Measurements from ENCODE around the gene FIBIN. TPM values are rescaled to one million over a fixed set of nuclear protein-coding genes. Genes with fewer than 3 reads are reported as not detected.

FIBIN gene
- total RNA-seq, 1 experiment from 2014 or later, result not detected

DNA sequence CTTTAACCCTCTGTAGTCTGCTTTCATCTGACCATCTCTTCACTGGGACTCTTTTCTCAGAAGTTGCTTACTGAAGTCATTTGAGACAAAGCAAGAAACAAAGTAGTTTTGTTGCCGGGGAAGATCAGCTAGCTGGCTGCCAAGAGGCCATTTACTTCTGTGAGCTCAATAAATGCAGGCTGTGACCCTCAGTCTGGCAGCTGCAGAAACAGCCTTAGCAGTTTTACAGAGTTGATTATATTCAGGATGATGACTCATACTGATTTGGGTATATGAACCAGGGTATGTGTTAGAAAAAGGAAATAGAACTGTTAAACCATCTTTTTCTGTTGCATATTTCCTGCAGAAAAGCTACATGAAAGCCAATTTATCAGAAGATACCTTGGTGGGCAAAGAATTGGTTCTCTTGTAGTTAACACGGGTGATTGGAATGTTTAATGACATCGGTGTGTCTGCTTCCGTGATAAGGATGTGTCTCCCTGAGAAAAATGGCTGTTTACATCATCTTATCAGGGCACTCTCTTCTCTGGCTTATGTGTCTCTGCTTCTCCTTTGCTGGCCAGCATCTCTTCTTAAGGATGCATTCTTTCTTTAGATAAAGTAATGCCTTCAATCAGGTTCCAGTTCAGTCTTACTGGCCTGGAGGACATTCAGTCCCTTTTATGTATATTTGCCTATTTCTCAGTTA, 18.5 kb downstream of the FIBIN start:
- Histone ChIP-seq H3K4me1 (ENCODE audit: control insufficient read depth in 1 of 2, insufficient read depth in 2 of 2, low read length in 2 of 2) (no peaks in the 10 kb centered on the region), H3K4me2 (ENCODE audit: low read length) (no peak overlapping the region), H3K27me3 (ENCODE audit: insufficient read depth, low read length) (no peaks in the 10 kb centered on the region), H3K9me3 (ENCODE audit: control insufficient read depth in 1 of 2, insufficient read depth in 1 of 2, low read depth in 1 of 2, low read length in 2 of 2) (0 out of 4 replicates have a peak, but pooled peaks cover 0 to 3% of the 10 kb centered on the region in 2 experiments), H3K9me2 (ENCODE audit: insufficient read depth) (no peaks in the 10 kb centered on the region), H3K27ac (ENCODE audit: low read depth, low read length) (no peak overlapping the region), H3K36me3 (ENCODE audit: control insufficient read depth in 1 of 2, insufficient read depth in 2 of 2, low read length in 2 of 2) (no peaks in the 10 kb centered on the region; a peak in 1 of 4 replicates), H4K20me1 (ENCODE audit: insufficient read depth) (no peaks in the 10 kb centered on the region), H3K9ac (ENCODE audit: low read length) (no peak overlapping the region), H2AFZ (ENCODE audit: low read depth, low read length, poor library complexity, severe bottlenecking) (no peak overlapping the region), H3K79me2 (ENCODE audit: insufficient read depth, low read length) (no peaks in the 10 kb centered on the region), H3K4me3 (replicated peaks in 1 of 2; ENCODE audit: low read depth in 1 of 2, low read length in 2 of 2) (no peak overlapping the region)
- DNase-seq (ENCODE audit: low read depth, low spot score), result no peak
- POLR2A ChIA-PET, result no interaction called here
- TF ChIP-seq, protein P1, sequence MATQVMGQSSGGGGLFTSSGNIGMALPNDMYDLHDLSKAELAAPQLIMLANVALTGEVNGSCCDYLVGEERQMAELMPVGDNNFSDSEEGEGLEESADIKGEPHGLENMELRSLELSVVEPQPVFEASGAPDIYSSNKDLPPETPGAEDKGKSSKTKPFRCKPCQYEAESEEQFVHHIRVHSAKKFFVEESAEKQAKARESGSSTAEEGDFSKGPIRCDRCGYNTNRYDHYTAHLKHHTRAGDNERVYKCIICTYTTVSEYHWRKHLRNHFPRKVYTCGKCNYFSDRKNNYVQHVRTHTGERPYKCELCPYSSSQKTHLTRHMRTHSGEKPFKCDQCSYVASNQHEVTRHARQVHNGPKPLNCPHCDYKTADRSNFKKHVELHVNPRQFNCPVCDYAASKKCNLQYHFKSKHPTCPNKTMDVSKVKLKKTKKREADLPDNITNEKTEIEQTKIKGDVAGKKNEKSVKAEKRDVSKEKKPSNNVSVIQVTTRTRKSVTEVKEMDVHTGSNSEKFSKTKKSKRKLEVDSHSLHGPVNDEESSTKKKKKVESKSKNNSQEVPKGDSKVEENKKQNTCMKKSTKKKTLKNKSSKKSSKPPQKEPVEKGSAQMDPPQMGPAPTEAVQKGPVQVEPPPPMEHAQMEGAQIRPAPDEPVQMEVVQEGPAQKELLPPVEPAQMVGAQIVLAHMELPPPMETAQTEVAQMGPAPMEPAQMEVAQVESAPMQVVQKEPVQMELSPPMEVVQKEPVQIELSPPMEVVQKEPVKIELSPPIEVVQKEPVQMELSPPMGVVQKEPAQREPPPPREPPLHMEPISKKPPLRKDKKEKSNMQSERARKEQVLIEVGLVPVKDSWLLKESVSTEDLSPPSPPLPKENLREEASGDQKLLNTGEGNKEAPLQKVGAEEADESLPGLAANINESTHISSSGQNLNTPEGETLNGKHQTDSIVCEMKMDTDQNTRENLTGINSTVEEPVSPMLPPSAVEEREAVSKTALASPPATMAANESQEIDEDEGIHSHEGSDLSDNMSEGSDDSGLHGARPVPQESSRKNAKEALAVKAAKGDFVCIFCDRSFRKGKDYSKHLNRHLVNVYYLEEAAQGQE (IDR thresholded peaks at IDR 0.05; ENCODE audit: low read depth), result no peak
- TF ChIP-seq CEBPB (IDR thresholded peaks at IDR 0.05; ENCODE audit: low read depth) (no peak), CBX3 (IDR thresholded peaks at IDR 0.05; ENCODE audit: low read depth) (no peak), TCF7L2 (IDR thresholded peaks at IDR 0.05; ENCODE audit: borderline replicate concordance, extremely low read depth, insufficient read depth, insufficient read length) (no peak), FOSL1 (IDR thresholded peaks at IDR 0.05; ENCODE audit: low read depth) (no peak), YY1 (IDR thresholded peaks at IDR 0.05; ENCODE audit: extremely low read depth, insufficient replicate concordance, low read depth, low read length) (no peak), POLR2A (IDR thresholded peaks at IDR 0.05; ENCODE audit: borderline replicate concordance, extremely low read depth, insufficient read depth, insufficient read length) (no peak), EZH2 (IDR thresholded peaks at IDR 0.05) (no peak), POLR2AphosphoS5 (IDR thresholded peaks at IDR 0.05; ENCODE audit: low read depth, low read length) (no peak), EGR1 (IDR thresholded peaks at IDR 0.05; ENCODE audit: low read depth) (no peak)
- TF ChIP-seq, protein P2, sequence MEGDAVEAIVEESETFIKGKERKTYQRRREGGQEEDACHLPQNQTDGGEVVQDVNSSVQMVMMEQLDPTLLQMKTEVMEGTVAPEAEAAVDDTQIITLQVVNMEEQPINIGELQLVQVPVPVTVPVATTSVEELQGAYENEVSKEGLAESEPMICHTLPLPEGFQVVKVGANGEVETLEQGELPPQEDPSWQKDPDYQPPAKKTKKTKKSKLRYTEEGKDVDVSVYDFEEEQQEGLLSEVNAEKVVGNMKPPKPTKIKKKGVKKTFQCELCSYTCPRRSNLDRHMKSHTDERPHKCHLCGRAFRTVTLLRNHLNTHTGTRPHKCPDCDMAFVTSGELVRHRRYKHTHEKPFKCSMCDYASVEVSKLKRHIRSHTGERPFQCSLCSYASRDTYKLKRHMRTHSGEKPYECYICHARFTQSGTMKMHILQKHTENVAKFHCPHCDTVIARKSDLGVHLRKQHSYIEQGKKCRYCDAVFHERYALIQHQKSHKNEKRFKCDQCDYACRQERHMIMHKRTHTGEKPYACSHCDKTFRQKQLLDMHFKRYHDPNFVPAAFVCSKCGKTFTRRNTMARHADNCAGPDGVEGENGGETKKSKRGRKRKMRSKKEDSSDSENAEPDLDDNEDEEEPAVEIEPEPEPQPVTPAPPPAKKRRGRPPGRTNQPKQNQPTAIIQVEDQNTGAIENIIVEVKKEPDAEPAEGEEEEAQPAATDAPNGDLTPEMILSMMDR (IDR thresholded peaks at IDR 0.05 in 2 of 3, conservative IDR thresholded peaks at IDR 0.05 in 1 of 3; ENCODE audit: borderline replicate concordance in 1 of 3, insufficient read depth in 1 of 3, low read depth in 2 of 3, low read length in 2 of 3), result no peak
- TF ChIP-seq, protein P3, sequence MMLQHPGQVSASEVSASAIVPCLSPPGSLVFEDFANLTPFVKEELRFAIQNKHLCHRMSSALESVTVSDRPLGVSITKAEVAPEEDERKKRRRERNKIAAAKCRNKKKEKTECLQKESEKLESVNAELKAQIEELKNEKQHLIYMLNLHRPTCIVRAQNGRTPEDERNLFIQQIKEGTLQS (IDR thresholded peaks at IDR 0.05), result no peak
- TF ChIP-seq, protein P4, sequence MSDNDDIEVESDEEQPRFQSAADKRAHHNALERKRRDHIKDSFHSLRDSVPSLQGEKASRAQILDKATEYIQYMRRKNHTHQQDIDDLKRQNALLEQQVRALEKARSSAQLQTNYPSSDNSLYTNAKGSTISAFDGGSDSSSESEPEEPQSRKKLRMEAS (IDR thresholded peaks at IDR 0.05), result no peak
- CTCF ChIA-PET, result no interaction called here
- intact Hi-C loops (cut with micrococcal nuclease), result no loop called here
- BruUV-seq (replicated peaks), result no TSS peak
- no peak for ATAC-seq
- RAD21 ChIA-PET (ENCODE audit: low non-redundant PET in 1 of 2, low total read pairs in 2 of 2, uncharacterized antibody in 2 of 2, unreplicated experiment in 2 of 2), result no interaction called here
